ES-I3 (cell line): ENCODE data around the gene DMXL2.
"Not testable (repeated sequence)": the region's sequence is repeated elsewhere in the genome, so short reads cannot be mapped to it uniquely, and the experiment has no call there.

Experiments used
- H3K36me3 ChIP-seq: 2 replicates; pipeline ENCODE4 v1.6.1; 2013; ENCODE audit warnings: mild to moderate bottlenecking, low read length, control low read depth, moderate library complexity; ENCODE audit not compliant: insufficient read depth
- H3K4me1 ChIP-seq: 2 replicates; pipeline ENCODE4 v1.6.1; 2013; ENCODE audit warnings: mild to moderate bottlenecking, control low read depth, low read length; ENCODE audit not compliant: insufficient read depth
- H3K9ac ChIP-seq: 2 replicates; pipeline ENCODE4 v1.6.1; 2013; ENCODE audit warnings: low read depth, mild to moderate bottlenecking, low read length, moderate library complexity
- H3K9me3 ChIP-seq: 2 replicates; pipeline ENCODE4 v1.6.1; 2013; ENCODE audit warnings: mild to moderate bottlenecking, low read length, moderate library complexity; ENCODE audit not compliant: control insufficient read depth, insufficient read depth

Gene DMXL2

GRCh38 chr15:51641490-51642130 is 19.0 kb upstream of the DMXL2 start:
- no peak overlapping the region for H3K9ac ChIP-seq
- H3K9me3 ChIP-seq, result no peaks in the 10 kb centered on the region
- no peaks in the 10 kb centered on the region for H3K36me3 ChIP-seq
- no peaks in the 10 kb centered on the region for H3K4me1 ChIP-seq

GRCh38 chr15:51634591-51635198 is 12.1 kb upstream of the DMXL2 start:
- Histone ChIP-seq H3K9me3 (no peaks in the 10 kb centered on the region), H3K4me1 (no peaks in the 10 kb centered on the region), H3K36me3 (no peaks in the 10 kb centered on the region), H3K9ac (no peak overlapping the region)

GRCh38 chr15:51629612-51630011 is 7.0 kb upstream of the DMXL2 start:
- Histone ChIP-seq H3K9ac (no peak overlapping the region), H3K4me1 (no peaks in the 10 kb centered on the region; the same call in 1 of the 2 replicates), H3K36me3 (no peaks in the 10 kb centered on the region), H3K9me3 (no peaks in the 10 kb centered on the region)

- no peaks in the 10 kb centered on the region for H3K9me3 ChIP-seq
- no peak overlapping the region for H3K9ac ChIP-seq
- no peaks in the 10 kb centered on the region for H3K36me3 ChIP-seq
- peaks cover 4% of the 10 kb centered on the region; the same call in 1 of the 2 replicates for H3K4me1 ChIP-seq
Observed at GRCh38 chr15:51625236-51625635, 2.7 kb upstream of the DMXL2 start.

- Histone ChIP-seq H3K9ac (peak overlapping the region; percentile 32; the same call in 1 of the 2 replicates), H3K4me1 (peaks cover 4% of the 10 kb centered on the region; the same call in 1 of the 2 replicates), H3K36me3 (no peaks in the 10 kb centered on the region), H3K9me3 (no peaks in the 10 kb centered on the region)
Observed at GRCh38 chr15:51624022-51624421, 1.5 kb upstream of the DMXL2 start.

GRCh38 chr15:51623386-51623938 is 891 bp upstream of the DMXL2 start:
- H3K9ac ChIP-seq, result peak overlapping the region; percentile 81
- no peaks in the 10 kb centered on the region for H3K9me3 ChIP-seq
- H3K36me3 ChIP-seq, result no peaks in the 10 kb centered on the region
- peaks cover 4% of the 10 kb centered on the region; the same call in 1 of the 2 replicates for H3K4me1 ChIP-seq

GRCh38 chr15:51621936-51622603 is 501 bp downstream of the DMXL2 start:
- no peaks in the 10 kb centered on the region for H3K9me3 ChIP-seq
- H3K9ac ChIP-seq, result peak overlapping the region; percentile 81
- no peaks in the 10 kb centered on the region for H3K36me3 ChIP-seq
- peaks cover 4% of the 10 kb centered on the region; the same call in 1 of the 2 replicates for H3K4me1 ChIP-seq

- Histone ChIP-seq H3K9ac (peak overlapping the region; percentile 81; the same call in 1 of the 2 replicates), H3K36me3 (no peaks in the 10 kb centered on the region), H3K9me3 (no peaks in the 10 kb centered on the region), H3K4me1 (peaks cover 4% of the 10 kb centered on the region; the same call in 1 of the 2 replicates)
Observed at GRCh38 chr15:51621155-51621765, 1.3 kb downstream of the DMXL2 start.

GRCh38 chr15:51620641-51621040 is 1.9 kb downstream of the DMXL2 start:
- no peaks in the 10 kb centered on the region for H3K36me3 ChIP-seq
- H3K9ac ChIP-seq, result no peak overlapping the region
- H3K4me1 ChIP-seq, result peaks cover 4% of the 10 kb centered on the region; the same call in 1 of the 2 replicates

GRCh38 chr15:51620122-51620521 is 2.4 kb downstream of the DMXL2 start:
- H3K4me1 ChIP-seq, result peaks cover 4% of the 10 kb centered on the region; the same call in 1 of the 2 replicates

More at GRCh38 chr15:51620641-51621040, 1.9 kb downstream of the DMXL2 start:
- H3K9me3 ChIP-seq, result no peaks in the 10 kb centered on the region

GRCh38 chr15:51619331-51620035 is 3.1 kb downstream of the DMXL2 start:
- Histone ChIP-seq H3K4me1 (peaks cover 3% of the 10 kb centered on the region; the same call in 1 of the 2 replicates), H3K36me3 (no peaks in the 10 kb centered on the region), H3K9me3 (no peaks in the 10 kb centered on the region), H3K9ac (no peak overlapping the region)

More at GRCh38 chr15:51620122-51620521, 2.4 kb downstream of the DMXL2 start:
- H3K36me3 ChIP-seq, result no peaks in the 10 kb centered on the region
- H3K9me3 ChIP-seq, result no peaks in the 10 kb centered on the region
- H3K9ac ChIP-seq, result no peak overlapping the region

- no peaks in the 10 kb centered on the region for H3K9me3 ChIP-seq
- H3K4me1 ChIP-seq, result no peaks in the 10 kb centered on the region
- no peaks in the 10 kb centered on the region for H3K36me3 ChIP-seq
- H3K9ac ChIP-seq, result no peak overlapping the region
Observed at GRCh38 chr15:51617886-51618285, 4.7 kb downstream of the DMXL2 start.

GRCh38 chr15:51613951-51614350 is 8.6 kb downstream of the DMXL2 start:
- no peak overlapping the region for H3K9ac ChIP-seq
- H3K4me1 ChIP-seq, result no peaks in the 10 kb centered on the region
- H3K36me3 ChIP-seq, result no peaks in the 10 kb centered on the region
- no peaks in the 10 kb centered on the region for H3K9me3 ChIP-seq

- not testable (repeated sequence) for H3K9ac ChIP-seq
Observed at GRCh38 chr15:51612669-51613068, 9.9 kb downstream of the DMXL2 start.

More at GRCh38 chr15:51612669-51613068, 9.9 kb downstream of the DMXL2 start:
- not testable (repeated sequence) for H3K4me1 ChIP-seq, H3K36me3 ChIP-seq, H3K9me3 ChIP-seq
